Neural cell (in vitro differentiated cells): ENCODE results near the gene PDHX. TPM values are rescaled to one million over a fixed set of nuclear protein-coding genes. Genes with fewer than 3 reads are reported as not detected.

ENCODE experiments used
- H2AFZ ChIP-seq: fragments of 200-600, 300-800 bp; sonication (generic), shearing (Covaris generic); 2 replicates; pipeline ENCODE4 v1.6.0; 2014; ENCODE audit warnings: low read depth, mild to moderate bottlenecking, antibody characterized with exemption, low read length, moderate library complexity
- H3F3A ChIP-seq: fragments of 200-600 bp; shearing (Covaris generic); 2 replicates; pipeline ENCODE4 v1.6.1; 2016; ENCODE audit warnings: mild to moderate bottlenecking, moderate library complexity, mixed read lengths, antibody characterized with exemption, low read length; ENCODE audit not compliant: insufficient read depth, poor library complexity, severe bottlenecking
- H3K27ac ChIP-seq: fragments of 200-600, 300-800 bp; sonication (generic), shearing (Covaris generic); 2 replicates; pipeline ENCODE4 v1.5.1; 2014; ENCODE audit warnings: mild to moderate bottlenecking, low read length, moderate library complexity
- H3K27me3 ChIP-seq: fragments of 300-800, 200-600 bp; sonication (generic), shearing (Covaris generic); 2 replicates; pipeline ENCODE4 v1.6.0; 2014; ENCODE audit warnings: mild to moderate bottlenecking, low read depth, low read length, moderate library complexity; ENCODE audit not compliant: insufficient read depth
- H3K36me3 ChIP-seq: fragments of 300-800, 200-600 bp; sonication (generic), shearing (Covaris generic); 2 replicates; pipeline ENCODE4 v1.5.1; 2014; ENCODE audit warnings: mild to moderate bottlenecking, antibody characterized with exemption, low read length, moderate library complexity; ENCODE audit not compliant: insufficient read depth
- H3K4me2 ChIP-seq: fragments of 300-800, 200-600 bp; sonication (generic), shearing (Covaris generic); 2 replicates; pipeline ENCODE4 v1.6.0; 2014; ENCODE audit warnings: mild to moderate bottlenecking, low read length
- H3K4me3 ChIP-seq: fragments of 300-800, 200-600 bp; sonication (generic), shearing (Covaris generic); 2 replicates; pipeline ENCODE4 v1.5.1; 2014; ENCODE audit warnings: mild to moderate bottlenecking, low read length, moderate library complexity
- H3K79me2 ChIP-seq: fragments of 200-600 bp; shearing (Covaris generic); replicated peaks from 2 replicates; pipeline ENCODE4 v1.6.0; 2014; ENCODE audit warnings: mild to moderate bottlenecking, low read length, moderate library complexity; ENCODE audit not compliant: insufficient read depth
- H3K9ac ChIP-seq: fragments of 300-800, 200-600 bp; sonication (generic), shearing (Covaris generic); 2 replicates; pipeline ENCODE4 v1.6.1; 2016; ENCODE audit warnings: mild to moderate bottlenecking, low read length, mixed read lengths
- H3K9me2 ChIP-seq: fragments of 200-600 bp; shearing (Covaris generic); 2 replicates; pipeline ENCODE4 v1.6.1; 2016; ENCODE audit warnings: mild to moderate bottlenecking, low read length, mixed read lengths; ENCODE audit not compliant: insufficient read depth
- H3K9me3 ChIP-seq: fragments of 200-600, 300-800 bp; sonication (generic), shearing (Covaris generic); 2 replicates; pipeline ENCODE4 v1.6.1; 2016; ENCODE audit warnings: mild to moderate bottlenecking, mixed run types, low read length, moderate library complexity, mixed read lengths
- H4K20me1 ChIP-seq: fragments of 200-600 bp; shearing (Covaris generic); 2 replicates; pipeline ENCODE4 v1.6.1; 2016; ENCODE audit warnings: mild to moderate bottlenecking, mixed run types; ENCODE audit not compliant: insufficient read depth
- EP300 ChIP-seq: fragments of 450-650 bp; conservative IDR thresholded peaks from 2 replicates; pipeline ENCODE4 v1.6.1; 2014; ENCODE audit warnings: antibody characterized with exemption, mild to moderate bottlenecking, moderate library complexity; ENCODE audit not compliant: poor library complexity, severe bottlenecking
- EZH2 ChIP-seq: fragments of 200-600, 300-800 bp; shearing (Covaris generic), sonication (generic); IDR thresholded peaks from 2 replicates; pipeline ENCODE4 v1.6.1; 2014; ENCODE audit warnings: antibody characterized with exemption, low read length, borderline replicate concordance, mild to moderate bottlenecking; ENCODE audit not compliant: insufficient read depth, poor library complexity, severe bottlenecking
- MXI1 ChIP-seq: fragments of 450-650 bp; conservative IDR thresholded peaks from 2 replicates; pipeline ENCODE4 v1.6.1; 2014; ENCODE audit warnings: antibody characterized with exemption, mild to moderate bottlenecking; ENCODE audit not compliant: poor library complexity, severe bottlenecking
- POLR2AphosphoS5 ChIP-seq: IDR thresholded peaks from 2 replicates; pipeline ENCODE4 v1.6.1; 2012
- RAD21 ChIP-seq: fragments of 450-650 bp; conservative IDR thresholded peaks from 2 replicates; pipeline ENCODE4 v1.6.1; 2014; ENCODE audit warnings: antibody characterized with exemption, mild to moderate bottlenecking, moderate library complexity
- SMC3 ChIP-seq: fragments of 450-650 bp; conservative IDR thresholded peaks from 2 replicates; pipeline ENCODE4 v1.6.1; 2014; ENCODE audit warnings: antibody characterized with exemption, mild to moderate bottlenecking, moderate library complexity; ENCODE audit not compliant: poor library complexity
- TAF1 ChIP-seq: IDR thresholded peaks from 2 replicates; pipeline ENCODE4 v1.6.1; 2012; ENCODE audit warnings: low read depth
- polyA plus RNA-seq: library from polyadenylated mRNA; depleted of rRNA; stranded (reverse); fragments of >200 nt; gene quantifications from 2 replicates; pipeline ENCODE4 v1.2.3, GENCODE V29; 2014
- TF ChIP-seq, protein P1 (sequence below): fragments of 450-650 bp; IDR thresholded peaks from 2 replicates; pipeline ENCODE4 v1.5.1; 2014; ENCODE audit warnings: antibody characterized with exemption, mild to moderate bottlenecking, moderate library complexity; ENCODE audit not compliant: poor library complexity, severe bottlenecking
- TF ChIP-seq, protein P2 (sequence below): IDR thresholded peaks from 2 replicates; pipeline ENCODE4 v1.6.1; 2012; ENCODE audit warnings: borderline replicate concordance

Gene PDHX
- polyA plus RNA-seq, 1 donor from 2014 or later = 59.8 TPM

DNA sequence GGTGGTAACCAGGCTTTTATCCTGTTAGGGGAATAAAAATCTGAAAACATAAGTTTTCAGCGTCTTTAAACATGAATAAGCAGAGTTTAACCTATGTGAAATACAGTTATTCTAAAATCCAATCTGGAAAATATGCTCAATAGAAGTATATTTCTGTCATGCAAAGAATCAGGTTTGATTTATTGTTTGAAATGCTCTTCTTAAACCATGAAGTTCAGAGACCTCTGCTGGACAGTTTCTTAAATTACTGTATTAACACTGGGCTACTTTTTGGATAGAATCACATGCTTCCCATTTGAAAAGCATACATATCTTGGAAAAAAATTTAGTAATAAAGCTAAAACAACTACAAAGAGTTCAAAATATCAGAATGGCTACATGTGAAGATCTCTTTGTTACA lies 25.6 kb upstream of the PDHX start:
- Histone ChIP-seq H3K36me3 (peaks cover 4% of the 10 kb centered on the region), H3K4me3 (no peak overlapping the region), H3K27ac (no peak overlapping the region), H2AFZ (no peak overlapping the region), H3F3A (no peaks in the 10 kb centered on the region), H4K20me1 (no peaks in the 10 kb centered on the region), H3K9ac (no peak overlapping the region), H3K4me2 (no peak overlapping the region), H3K9me3 (no peaks in the 10 kb centered on the region), H3K79me2 (no peaks in the 10 kb centered on the region), H3K9me2 (no peaks in the 10 kb centered on the region), H3K27me3 (no peaks in the 10 kb centered on the region)
- peak; percentile 73 for TF ChIP-seq SMC3
- TF ChIP-seq, protein P1, sequence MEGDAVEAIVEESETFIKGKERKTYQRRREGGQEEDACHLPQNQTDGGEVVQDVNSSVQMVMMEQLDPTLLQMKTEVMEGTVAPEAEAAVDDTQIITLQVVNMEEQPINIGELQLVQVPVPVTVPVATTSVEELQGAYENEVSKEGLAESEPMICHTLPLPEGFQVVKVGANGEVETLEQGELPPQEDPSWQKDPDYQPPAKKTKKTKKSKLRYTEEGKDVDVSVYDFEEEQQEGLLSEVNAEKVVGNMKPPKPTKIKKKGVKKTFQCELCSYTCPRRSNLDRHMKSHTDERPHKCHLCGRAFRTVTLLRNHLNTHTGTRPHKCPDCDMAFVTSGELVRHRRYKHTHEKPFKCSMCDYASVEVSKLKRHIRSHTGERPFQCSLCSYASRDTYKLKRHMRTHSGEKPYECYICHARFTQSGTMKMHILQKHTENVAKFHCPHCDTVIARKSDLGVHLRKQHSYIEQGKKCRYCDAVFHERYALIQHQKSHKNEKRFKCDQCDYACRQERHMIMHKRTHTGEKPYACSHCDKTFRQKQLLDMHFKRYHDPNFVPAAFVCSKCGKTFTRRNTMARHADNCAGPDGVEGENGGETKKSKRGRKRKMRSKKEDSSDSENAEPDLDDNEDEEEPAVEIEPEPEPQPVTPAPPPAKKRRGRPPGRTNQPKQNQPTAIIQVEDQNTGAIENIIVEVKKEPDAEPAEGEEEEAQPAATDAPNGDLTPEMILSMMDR = peak; percentile 68
- no peak for TF ChIP-seq POLR2AphosphoS5
- TF ChIP-seq TAF1 = no peak
- TF ChIP-seq, protein P2, sequence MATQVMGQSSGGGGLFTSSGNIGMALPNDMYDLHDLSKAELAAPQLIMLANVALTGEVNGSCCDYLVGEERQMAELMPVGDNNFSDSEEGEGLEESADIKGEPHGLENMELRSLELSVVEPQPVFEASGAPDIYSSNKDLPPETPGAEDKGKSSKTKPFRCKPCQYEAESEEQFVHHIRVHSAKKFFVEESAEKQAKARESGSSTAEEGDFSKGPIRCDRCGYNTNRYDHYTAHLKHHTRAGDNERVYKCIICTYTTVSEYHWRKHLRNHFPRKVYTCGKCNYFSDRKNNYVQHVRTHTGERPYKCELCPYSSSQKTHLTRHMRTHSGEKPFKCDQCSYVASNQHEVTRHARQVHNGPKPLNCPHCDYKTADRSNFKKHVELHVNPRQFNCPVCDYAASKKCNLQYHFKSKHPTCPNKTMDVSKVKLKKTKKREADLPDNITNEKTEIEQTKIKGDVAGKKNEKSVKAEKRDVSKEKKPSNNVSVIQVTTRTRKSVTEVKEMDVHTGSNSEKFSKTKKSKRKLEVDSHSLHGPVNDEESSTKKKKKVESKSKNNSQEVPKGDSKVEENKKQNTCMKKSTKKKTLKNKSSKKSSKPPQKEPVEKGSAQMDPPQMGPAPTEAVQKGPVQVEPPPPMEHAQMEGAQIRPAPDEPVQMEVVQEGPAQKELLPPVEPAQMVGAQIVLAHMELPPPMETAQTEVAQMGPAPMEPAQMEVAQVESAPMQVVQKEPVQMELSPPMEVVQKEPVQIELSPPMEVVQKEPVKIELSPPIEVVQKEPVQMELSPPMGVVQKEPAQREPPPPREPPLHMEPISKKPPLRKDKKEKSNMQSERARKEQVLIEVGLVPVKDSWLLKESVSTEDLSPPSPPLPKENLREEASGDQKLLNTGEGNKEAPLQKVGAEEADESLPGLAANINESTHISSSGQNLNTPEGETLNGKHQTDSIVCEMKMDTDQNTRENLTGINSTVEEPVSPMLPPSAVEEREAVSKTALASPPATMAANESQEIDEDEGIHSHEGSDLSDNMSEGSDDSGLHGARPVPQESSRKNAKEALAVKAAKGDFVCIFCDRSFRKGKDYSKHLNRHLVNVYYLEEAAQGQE = no peak
- TF ChIP-seq MXI1 = no peak
- peak; percentile 75 for TF ChIP-seq RAD21

DNA sequence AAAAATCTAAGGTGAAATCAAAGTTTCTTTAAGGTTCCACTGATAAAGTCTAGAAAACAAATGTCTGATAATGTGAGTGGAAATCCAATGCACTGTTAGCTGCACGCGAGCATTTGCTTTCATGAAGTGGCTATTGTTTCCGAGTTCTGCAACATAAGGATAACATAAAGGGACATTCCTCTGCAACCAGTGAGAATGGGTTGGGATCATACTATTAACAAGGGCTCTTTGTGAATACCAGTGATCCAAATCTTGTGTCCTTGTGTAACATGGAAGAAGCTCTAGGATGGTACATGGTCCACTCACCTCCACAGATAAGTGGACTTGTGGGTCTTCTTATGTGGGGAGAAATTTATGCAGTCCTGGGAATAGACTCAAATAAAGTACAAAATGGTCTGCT lies 24.8 kb upstream of the PDHX start:
- H3K9ac ChIP-seq = no peak overlapping the region
- H3K4me2 ChIP-seq = no peak overlapping the region
- H3K9me3 ChIP-seq = no peaks in the 10 kb centered on the region
- H3K27me3 ChIP-seq = no peaks in the 10 kb centered on the region
- H3K27ac ChIP-seq = no peak overlapping the region
- H4K20me1 ChIP-seq = no peaks in the 10 kb centered on the region
- H3K4me3 ChIP-seq = no peak overlapping the region
- no peak for TF ChIP-seq RAD21
- no peaks in the 10 kb centered on the region for H3K9me2 ChIP-seq
- H3F3A ChIP-seq = no peaks in the 10 kb centered on the region
- H3K36me3 ChIP-seq = peaks cover 4% of the 10 kb centered on the region
- no peak overlapping the region for H2AFZ ChIP-seq
- H3K79me2 ChIP-seq = peaks cover 3% of the 10 kb centered on the region

DNA sequence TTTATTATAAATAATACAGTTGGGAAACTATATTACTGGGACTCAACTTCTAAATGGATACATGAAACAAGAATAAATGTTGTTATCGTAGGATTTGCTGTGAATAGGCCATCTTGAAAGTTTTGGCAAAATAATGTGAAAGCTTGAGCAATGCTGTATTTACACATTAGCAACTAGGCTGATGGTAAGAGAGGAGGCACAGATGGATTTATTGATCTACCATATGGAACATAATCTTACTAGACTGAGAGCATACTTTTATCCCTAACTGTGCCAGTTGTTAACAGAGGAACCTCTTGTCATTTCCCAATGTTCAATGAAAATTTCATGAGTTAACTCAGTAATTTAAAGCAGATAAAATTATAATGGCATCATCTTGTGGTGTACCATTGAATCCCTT lies 23.0 kb upstream of the PDHX start:
- Histone ChIP-seq H3K4me3 (no peak overlapping the region), H3K27me3 (no peaks in the 10 kb centered on the region), H3K79me2 (peaks cover 5% of the 10 kb centered on the region), H3K9me2 (no peaks in the 10 kb centered on the region), H2AFZ (no peak overlapping the region), H3K9ac (no peak overlapping the region), H3K27ac (no peak overlapping the region), H3K36me3 (peaks cover 1% of the 10 kb centered on the region), H3K9me3 (no peaks in the 10 kb centered on the region), H3K4me2 (no peak overlapping the region), H3F3A (no peaks in the 10 kb centered on the region), H4K20me1 (no peaks in the 10 kb centered on the region)
- TF ChIP-seq, protein P1 = no peak
- TF ChIP-seq SMC3 = no peak
- TF ChIP-seq, protein P2 = no peak
- TF ChIP-seq POLR2AphosphoS5 = no peak
- TF ChIP-seq MXI1 = no peak
- no peak for TF ChIP-seq RAD21
- no peak for TF ChIP-seq TAF1
- no peak for TF ChIP-seq EZH2
- TF ChIP-seq EP300 = no peak
